CD4-positive, alpha-beta T cell (primary cell): ENCODE data around the gene RASAL3. TPM values are rescaled to one million over a fixed set of nuclear protein-coding genes. Genes with fewer than 3 reads are reported as not detected.

Source experiments
- ATAC-seq: fragments of 200-7000 bp; cut with Tn5 transposase; one replicate; pipeline ENCODE4 v1.10.0; 2022; ENCODE audit warnings: mild to moderate bottlenecking; ENCODE audit not compliant: poor library complexity
- CTCF ChIA-PET: fragments of 350-600 bp; sonication (Branson Sonifier 250); formaldehyde crosslinking; loops from one replicate; lab custom pipeline; 2021; ENCODE audit warnings: antibody characterized with exemption, inconsistent platforms; lab: Charles Lee
- POLR2A ChIA-PET: fragments of 350-600 bp; sonication (Branson Sonifier 250); formaldehyde crosslinking; loops from one replicate; lab custom pipeline; 2021; ENCODE audit warnings: antibody characterized with exemption, inconsistent platforms; lab: Charles Lee
- DNase-seq, 14 experiments: peaks; one replicate each; pipeline ENCODE4 v3.0.0-alpha.2; 2013 to 2020; ENCODE audit warnings: mixed read lengths in 2 of 14
- H3K27ac ChIP-seq, 2 donors: one replicate each; pipeline versions ENCODE4 v1.5.1 to v1.7.0; 2013; ENCODE audit warnings: low read length in 2 of 2, low read depth in 1 of 2, mild to moderate bottlenecking in 1 of 2
- H3K27me3 ChIP-seq, 2 experiments: 1 replicate in 1 of 2; 2 replicates in 1 of 2; pipeline versions ENCODE4 v1.6.1 to v1.7.0; 2013; ENCODE audit warnings: low read length in 2 of 2, control low read depth in 1 of 2, mild to moderate bottlenecking in 1 of 2, moderate library complexity in 1 of 2; ENCODE audit not compliant: insufficient read depth in 2 of 2, control insufficient read depth in 1 of 2
- H3K36me3 ChIP-seq: one replicate; pipeline ENCODE4 v1.6.1; 2013; ENCODE audit warnings: low read length, control low read depth; ENCODE audit not compliant: insufficient read depth
- H3K4me1 ChIP-seq: one replicate; pipeline ENCODE4 v1.6.1; 2013; ENCODE audit warnings: low read length, control low read depth; ENCODE audit not compliant: insufficient read depth
- H3K4me3 ChIP-seq: one replicate; pipeline ENCODE4 v1.5.1; 2013; ENCODE audit warnings: mild to moderate bottlenecking, low read length, moderate library complexity
- H3K9me3 ChIP-seq, 2 experiments: 1 replicate in 1 of 2; 2 replicates in 1 of 2; pipeline versions ENCODE4 v1.6.1 to v1.7.0; 2013; ENCODE audit warnings: low read length in 2 of 2, mild to moderate bottlenecking in 2 of 2, control low read depth in 1 of 2, moderate library complexity in 1 of 2; ENCODE audit not compliant: control insufficient read depth in 1 of 2, insufficient read depth in 1 of 2
- H3K27ac Mint-ChIP-seq: one replicate; pipeline ENCODE4 v1.8.0; 2020; ENCODE audit warnings: mixed read lengths
- H3K27me3 Mint-ChIP-seq: one replicate; pipeline ENCODE4 v1.8.0; 2021; ENCODE audit warnings: mixed read lengths
- H3K36me3 Mint-ChIP-seq: one replicate; pipeline ENCODE4 v1.8.0; 2021; ENCODE audit warnings: low read depth, mixed read lengths
- H3K4me1 Mint-ChIP-seq: one replicate; pipeline ENCODE4 v1.8.0; 2021; ENCODE audit warnings: low read depth, mixed read lengths
- H3K4me3 Mint-ChIP-seq: one replicate; pipeline ENCODE4 v1.8.0; 2020; ENCODE audit warnings: mild to moderate bottlenecking, mixed read lengths
- H3K9me3 Mint-ChIP-seq: one replicate; pipeline ENCODE4 v1.8.0; 2020; ENCODE audit warnings: mixed read lengths
- CTCF ChIP-seq: fragments of 200-600 bp; IDR thresholded peaks from one replicate; pipeline ENCODE4 v1.8.0; 2022; ENCODE audit warnings: antibody characterized with exemption, mild to moderate bottlenecking
- intact Hi-C, 2 experiments: fragments of 100-400 bp; cut with DNase I in 1 of 2; cut with micrococcal nuclease in 1 of 2; formaldehyde crosslinking; loops; one replicate each; pipeline versions ENCODE4 v1.15.1 to v1.9.0; 2023 to 2025; cut with DNase I, micrococcal nuclease
- total RNA-seq, 174 experiments: library from RNA in 2 of 174; stranded (reverse) in 2 of 174; gene quantifications; one replicate each; pipeline ENCODE4 v1.2.3 and lab custom pipeline; 2021 to 2026

Gene RASAL3
- total RNA-seq, 2 experiments from 2014 or later, result 91.8 to 92.8 TPM

GRCh38 chr19:15467734-15468214 lies 3.4 kb upstream of the RASAL3 start:
- H3K9me3 ChIP-seq, result no peaks in the 10 kb centered on the region
- no peaks in the 10 kb centered on the region for H3K9me3 Mint-ChIP-seq
- H3K36me3 Mint-ChIP-seq, result peaks cover 17% of the 10 kb centered on the region
- no peak for TF ChIP-seq CTCF
- H3K27ac ChIP-seq, result peak overlapping the region in 1 of 2 donors; percentile 31
- DNase-seq (no peak), ATAC-seq (no peak)
- peaks cover 61% of the 10 kb centered on the region for H3K4me1 Mint-ChIP-seq
- intact Hi-C loops, result loop anchor here (2.0 to 10.0 kb wide), 4 partner anchors 17 to 90 kb away; partner anchors contain the start of gene AKAP8L (in 1 of the 2)
- H3K36me3 ChIP-seq, result no peaks in the 10 kb centered on the region
- H3K27ac Mint-ChIP-seq, result peak overlapping the region; percentile 90
- POLR2A ChIA-PET, result interaction anchor here (1.4 to 8.1 kb wide), 8 partner anchors 10 to 88 kb away, joined by 4 to 76 read pairs (median 10); partner anchors contain the start of genes AKAP8, AKAP8L and PGLYRP2
- H3K27me3 ChIP-seq, result no peaks in the 10 kb centered on the region
- H3K4me1 ChIP-seq, result peaks cover 65% of the 10 kb centered on the region
- H3K27me3 Mint-ChIP-seq, result no peaks in the 10 kb centered on the region
- no peak overlapping the region for H3K4me3 ChIP-seq
- H3K4me3 Mint-ChIP-seq, result peak overlapping the region; percentile 74
- CTCF ChIA-PET, result interaction anchor here (1.7 to 4.9 kb wide), 2 partner anchors 49 to 88 kb away, joined by 12 to 31 read pairs; partner anchors contain the start of gene AKAP8L

GRCh38 chr19:15466851-15467733 lies 2.7 kb upstream of the RASAL3 start:
- H3K4me3 ChIP-seq, result no peak overlapping the region
- DNase-seq (peak in 13 of 14 experiments; percentile 31 to 87 (median 59)), ATAC-seq (peak; percentile 43)
- H3K27me3 ChIP-seq, result no peaks in the 10 kb centered on the region
- Mint-ChIP-seq H3K27me3 (no peaks in the 10 kb centered on the region), H3K27ac (peak overlapping the region; percentile 90), H3K4me3 (peak overlapping the region; percentile 74), H3K9me3 (no peaks in the 10 kb centered on the region), H3K36me3 (peaks cover 22% of the 10 kb centered on the region), H3K4me1 (peaks cover 58% of the 10 kb centered on the region)
- no peak for TF ChIP-seq CTCF
- intact Hi-C loops, result loop anchor here (2.0 to 10.0 kb wide), 4 partner anchors 16 to 90 kb away; partner anchors contain the start of gene AKAP8L (in 1 of the 2)
- H3K27ac ChIP-seq, result peak overlapping the region; percentile 31 to 64
- H3K4me1 ChIP-seq, result peaks cover 72% of the 10 kb centered on the region
- H3K9me3 ChIP-seq, result no peaks in the 10 kb centered on the region
- POLR2A ChIA-PET, result interaction anchor here (1.2 to 8.1 kb wide), 10 partner anchors 11 to 88 kb away, joined by 3 to 76 read pairs (median 8); partner anchors contain the start of genes AKAP8, AKAP8L, PGLYRP2 and WIZ
- CTCF ChIA-PET, result interaction anchor here (0.6 to 4.9 kb wide), 4 partner anchors 33 to 89 kb away, joined by 4 to 31 read pairs (median 8); partner anchors contain the start of gene AKAP8L
- no peaks in the 10 kb centered on the region for H3K36me3 ChIP-seq

- Histone ChIP-seq H3K27me3 (no peaks in the 10 kb centered on the region), H3K4me1 (peaks cover 85% of the 10 kb centered on the region), H3K27ac (peak overlapping the region; percentile 91 to 93), H3K36me3 (peaks cover 28% of the 10 kb centered on the region), H3K4me3 (peak overlapping the region; percentile 98), H3K9me3 (no peaks in the 10 kb centered on the region)
- ChIA-PET CTCF (interaction anchor here (2.1 to 2.9 kb wide), 3 partner anchors 16 to 92 kb away, joined by 5 to 21 read pairs (median 9); partner anchors contain the start of gene AKAP8L), POLR2A (interaction anchor here (0.6 to 8.1 kb wide), 14 partner anchors 9 to 91 kb away, joined by 3 to 76 read pairs (median 10); partner anchors contain the start of genes AKAP8, AKAP8L and PGLYRP2)
- H3K4me1 Mint-ChIP-seq, result peaks cover 61% of the 10 kb centered on the region
- intact Hi-C loops, result loop anchor here (1.0 to 10.0 kb wide), 4 partner anchors 32 to 88 kb away; partner anchors contain the start of gene AKAP8L (in 1 of the 2)
- TF ChIP-seq CTCF, result no peak
- H3K36me3 Mint-ChIP-seq, result peaks cover 46% of the 10 kb centered on the region
- ATAC-seq (peak; percentile 86), DNase-seq (peak; percentile 66 to 90 (median 79))
- H3K9me3 Mint-ChIP-seq, result no peaks in the 10 kb centered on the region
- no peaks in the 10 kb centered on the region for H3K27me3 Mint-ChIP-seq
- peak overlapping the region; percentile 98 for H3K27ac Mint-ChIP-seq
- H3K4me3 Mint-ChIP-seq, result peak overlapping the region; percentile 98
Observed at GRCh38 chr19:15463861-15464371, 428 bp downstream of the RASAL3 start.
